Measurements from ENCODE around the gene LLGL2.

Gene LLGL2

DNA sequence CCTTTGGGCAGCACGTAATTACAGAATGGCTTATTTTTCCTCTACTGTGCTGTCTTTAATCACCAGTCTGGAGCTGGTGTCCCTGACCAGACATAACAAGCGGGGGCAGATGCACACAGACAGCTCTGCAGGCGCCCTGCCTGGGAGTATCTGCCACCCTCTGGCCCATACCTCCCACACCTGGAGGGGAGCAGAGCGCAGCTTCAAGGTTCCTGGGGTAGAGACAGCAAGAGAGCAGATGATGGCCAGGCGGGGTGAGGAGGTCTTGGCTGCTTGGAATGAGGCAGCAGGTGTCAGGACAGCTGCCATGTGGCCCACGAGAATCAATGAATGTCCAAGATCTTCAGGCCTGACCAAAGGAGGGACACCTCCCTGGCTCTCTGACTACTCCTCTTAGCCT is 45.2 kb upstream of the LLGL2 start:
- no peak for TF ChIP-seq CTCF (IDR thresholded peaks at IDR 0.05; ENCODE audit: insufficient read depth, low read length, poor library complexity, severe bottlenecking)
- peaks cover under 1% of the 10 kb centered on the region; the same call in 1 of the 2 replicates for H3K36me3 ChIP-seq (ENCODE audit: control insufficient read depth, insufficient read depth, low read length)
- no peaks in the 10 kb centered on the region for H3K27me3 ChIP-seq (replicated peaks; ENCODE audit: control insufficient read depth, insufficient read depth, low read length)
- no peak for DNase-seq (ENCODE audit: extremely low read depth, insufficient read length)
- H3K4me3 ChIP-seq (replicated peaks; ENCODE audit: low read depth, low read length): no peak overlapping the region

DNA sequence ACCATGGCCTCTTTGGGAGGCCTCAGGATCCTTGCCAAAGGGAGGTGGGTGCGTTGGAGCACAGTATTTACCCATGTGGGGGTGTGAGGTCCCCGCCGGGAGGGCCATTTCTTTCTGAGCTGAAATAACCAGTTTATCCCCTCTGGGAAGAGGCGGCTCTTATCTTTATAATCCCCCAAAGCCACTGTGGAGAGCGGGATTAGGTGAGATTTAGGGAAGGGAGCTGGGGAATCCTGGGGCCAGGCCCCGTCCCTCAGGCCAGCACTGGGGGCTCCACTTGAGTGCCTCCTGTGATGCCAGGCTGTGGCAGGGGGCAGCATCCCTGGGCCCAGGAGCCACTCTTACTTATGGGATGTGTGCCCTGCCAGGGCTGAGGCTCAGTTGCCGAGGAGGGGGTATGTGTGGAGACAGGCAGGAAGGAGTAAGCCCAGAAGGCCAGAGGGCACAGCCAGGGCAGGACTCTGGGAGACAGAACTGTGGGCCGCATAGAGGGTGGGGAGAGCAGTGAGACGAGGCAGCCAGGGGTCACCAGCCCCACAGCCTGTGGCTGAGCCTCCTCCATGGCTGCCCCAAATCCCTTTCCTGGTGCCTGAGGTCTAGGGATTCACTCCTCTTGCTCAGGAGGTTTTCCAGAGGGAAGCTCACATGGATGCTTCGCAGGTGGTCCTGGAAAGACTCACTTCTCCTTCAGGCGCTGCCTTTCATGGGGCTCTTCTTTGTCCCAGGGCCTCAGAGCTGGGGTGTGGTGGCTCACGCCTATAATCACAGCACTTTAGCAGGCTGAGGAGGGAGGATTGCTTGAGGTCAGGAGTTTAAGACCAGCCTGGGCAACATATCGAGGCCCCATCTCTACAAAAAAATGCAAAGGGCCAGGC is 44.1 kb upstream of the LLGL2 start:
- Histone ChIP-seq H3K4me3 (replicated peaks; ENCODE audit: low read depth, low read length) (no peak overlapping the region), H3K27me3 (replicated peaks; ENCODE audit: control insufficient read depth, insufficient read depth, low read length) (no peaks in the 10 kb centered on the region), H3K36me3 (ENCODE audit: control insufficient read depth, insufficient read depth, low read length) (no peaks in the 10 kb centered on the region; the same call in 1 of the 2 replicates)
- TF ChIP-seq CTCF (IDR thresholded peaks at IDR 0.05; ENCODE audit: insufficient read depth, low read length, poor library complexity, severe bottlenecking): no peak
- no peak for DNase-seq (ENCODE audit: extremely low read depth, insufficient read length)

GRCh38 chr17:75482098-75482942 is 43.2 kb upstream of the LLGL2 start:
- Histone ChIP-seq H3K4me3 (replicated peaks; ENCODE audit: low read depth, low read length) (no peak overlapping the region), H3K27me3 (replicated peaks; ENCODE audit: control insufficient read depth, insufficient read depth, low read length) (no peaks in the 10 kb centered on the region), H3K36me3 (ENCODE audit: control insufficient read depth, insufficient read depth, low read length) (no peaks in the 10 kb centered on the region; the same call in 1 of the 2 replicates)
- TF ChIP-seq CTCF (IDR thresholded peaks at IDR 0.05; ENCODE audit: insufficient read depth, low read length, poor library complexity, severe bottlenecking): no peak
- DNase-seq (ENCODE audit: extremely low read depth, insufficient read length): no peak

DNA sequence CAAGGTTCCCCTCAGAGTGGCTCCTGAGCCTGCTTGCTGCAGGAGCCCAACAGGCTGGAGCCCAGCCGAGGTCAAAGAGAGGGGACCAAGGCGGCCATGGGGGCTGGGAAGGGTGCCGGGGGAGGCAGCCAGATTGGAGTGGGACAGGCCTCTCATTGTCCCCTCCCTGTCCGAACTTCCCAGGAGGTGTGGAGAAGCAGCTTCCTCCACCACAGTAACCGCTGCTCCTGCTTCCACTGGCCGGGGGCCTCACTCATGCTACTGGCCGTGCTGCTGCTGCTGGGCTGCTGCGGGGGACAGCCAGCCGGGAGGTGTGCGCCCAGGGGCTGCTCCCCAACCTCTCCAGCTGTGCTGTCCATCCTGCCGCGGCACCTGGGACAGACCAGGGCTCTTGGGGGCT is 39.8 kb upstream of the LLGL2 start:
- DNase-seq (ENCODE audit: extremely low read depth, insufficient read length): no peak
- Histone ChIP-seq H3K36me3 (ENCODE audit: control insufficient read depth, insufficient read depth, low read length) (peaks cover under 1% of the 10 kb centered on the region), H3K4me3 (replicated peaks; ENCODE audit: low read depth, low read length) (no peak overlapping the region), H3K27me3 (replicated peaks; ENCODE audit: control insufficient read depth, insufficient read depth, low read length) (no peaks in the 10 kb centered on the region)
- TF ChIP-seq CTCF (IDR thresholded peaks at IDR 0.05; ENCODE audit: insufficient read depth, low read length, poor library complexity, severe bottlenecking): no peak

DNA sequence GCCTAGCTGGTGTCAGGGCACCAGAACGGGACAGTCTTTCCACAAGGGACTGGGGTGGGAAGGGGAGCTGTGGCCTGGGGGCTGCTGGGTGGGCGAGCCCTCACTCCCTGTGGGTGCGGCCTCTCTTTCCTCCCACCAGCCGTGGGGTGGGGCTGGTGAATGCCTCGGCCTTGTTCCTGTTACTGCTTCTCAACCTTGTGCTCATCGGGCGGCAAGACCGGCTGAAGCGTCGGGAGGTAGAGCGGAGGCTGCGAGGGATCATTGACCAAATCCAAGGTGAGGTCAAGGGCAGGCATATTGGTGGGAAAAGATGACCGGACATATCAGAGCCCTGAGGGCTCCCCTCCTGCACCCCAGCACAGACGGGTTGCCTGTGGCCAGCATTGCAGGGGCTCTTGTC is 39.3 kb upstream of the LLGL2 start:
- Histone ChIP-seq H3K36me3 (ENCODE audit: control insufficient read depth, insufficient read depth, low read length) (peaks cover 5% of the 10 kb centered on the region), H3K27me3 (replicated peaks; ENCODE audit: control insufficient read depth, insufficient read depth, low read length) (no peaks in the 10 kb centered on the region), H3K4me3 (replicated peaks; ENCODE audit: low read depth, low read length) (no peak overlapping the region)
- TF ChIP-seq CTCF (IDR thresholded peaks at IDR 0.05; ENCODE audit: insufficient read depth, low read length, poor library complexity, severe bottlenecking): no peak
- no peak for DNase-seq (ENCODE audit: extremely low read depth, insufficient read length)
